Activated CD4-positive, alpha-beta T cell treated with anti-CD3 and anti-CD28 coated beads, Interleukin-2, amount 50 U/mL, for 16 hours (primary cell): Measurements from ENCODE around the gene SUSD3.
A peak's percentile ranks its signal among the peaks of the same experiment; 100 is the strongest.

ENCODE experiments used
- DNase-seq: peaks from one replicate; pipeline ENCODE4 v3.0.0-alpha.2; 2020

SUSD3 gene

DNA sequence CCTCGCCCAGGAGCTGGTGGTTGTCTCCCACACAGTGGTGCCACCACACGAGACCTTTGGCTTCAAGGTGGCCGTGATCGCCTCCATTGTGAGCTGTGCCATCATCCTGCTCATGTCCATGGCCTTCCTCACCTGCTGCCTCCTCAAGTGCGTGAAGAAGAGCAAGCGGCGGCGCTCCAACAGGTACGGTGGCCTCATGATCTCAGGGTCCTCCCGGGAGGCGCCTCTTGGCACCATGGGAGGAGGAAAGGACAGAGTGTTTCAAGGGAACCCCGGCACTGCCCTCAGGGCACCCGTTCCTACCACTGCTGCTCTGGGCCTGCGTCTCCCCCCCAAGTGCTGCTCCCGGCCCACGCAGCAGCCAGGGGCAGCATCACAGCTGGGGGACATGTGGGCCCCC is 19.3 kb downstream of the SUSD3 start:
- no peak for DNase-seq

DNA sequence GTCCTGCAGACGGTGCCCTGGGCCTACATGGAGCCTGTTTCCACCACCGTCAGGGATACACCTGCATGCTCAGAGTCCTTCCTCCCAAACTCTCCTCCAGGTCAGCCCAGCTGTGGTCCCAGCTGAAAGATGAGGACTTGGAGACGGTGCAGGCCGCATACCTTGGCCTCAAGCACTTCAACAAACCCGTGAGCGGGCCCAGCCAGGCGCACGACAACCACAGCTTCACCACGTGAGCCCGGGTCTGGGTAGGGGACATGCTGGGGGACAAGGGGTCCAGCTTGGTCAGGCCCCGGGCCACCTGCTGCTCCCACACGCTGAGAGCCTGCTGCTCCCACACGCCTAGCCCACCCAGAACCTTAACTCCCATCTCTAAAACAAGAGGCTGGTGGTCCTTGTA is 20.9 kb downstream of the SUSD3 start:
- no peak for DNase-seq

DNA sequence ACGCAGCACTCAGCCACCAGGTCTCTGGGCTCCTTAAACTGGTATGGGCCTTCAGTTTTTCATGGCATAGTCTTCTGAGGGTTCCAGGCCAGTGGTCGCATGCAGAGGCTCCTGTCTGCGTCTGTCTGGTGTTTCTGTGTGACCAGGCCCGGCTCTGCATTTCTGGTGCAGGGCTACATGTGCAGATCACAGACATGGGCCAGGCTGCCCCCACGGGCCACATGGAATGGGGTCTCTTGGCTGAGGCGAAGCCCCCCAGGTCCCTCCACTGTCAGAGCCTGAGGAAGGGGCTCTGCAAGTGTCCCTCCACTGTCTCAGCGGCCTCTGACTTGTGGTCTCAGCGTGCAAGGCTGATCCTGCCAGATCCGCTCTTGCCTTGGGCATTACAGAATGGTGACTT is 21.9 kb downstream of the SUSD3 start:
- no peak for DNase-seq

DNA sequence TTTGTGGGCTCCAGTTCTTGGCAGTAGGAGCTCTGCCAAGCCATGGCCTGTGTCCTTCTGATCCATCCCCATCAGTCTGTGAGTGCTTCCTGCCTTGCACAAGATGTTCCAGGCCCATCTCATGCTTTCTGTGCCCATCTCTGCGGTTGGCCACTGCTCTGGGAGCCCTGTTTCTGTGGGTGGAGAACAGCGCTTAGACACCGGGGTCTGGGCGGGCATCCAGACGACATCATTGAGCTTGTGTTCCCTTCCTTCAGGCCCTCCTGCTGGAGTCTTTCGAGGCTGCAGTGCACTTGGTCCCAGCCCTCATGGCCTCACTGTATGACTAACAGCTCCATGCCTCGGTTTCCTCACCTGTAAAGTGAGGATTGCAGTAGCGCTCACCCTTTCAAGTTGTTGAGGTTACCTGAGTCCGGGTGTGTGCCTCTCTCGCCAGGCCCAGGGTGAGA is 22.6 kb downstream of the SUSD3 start:
- no peak for DNase-seq

DNA sequence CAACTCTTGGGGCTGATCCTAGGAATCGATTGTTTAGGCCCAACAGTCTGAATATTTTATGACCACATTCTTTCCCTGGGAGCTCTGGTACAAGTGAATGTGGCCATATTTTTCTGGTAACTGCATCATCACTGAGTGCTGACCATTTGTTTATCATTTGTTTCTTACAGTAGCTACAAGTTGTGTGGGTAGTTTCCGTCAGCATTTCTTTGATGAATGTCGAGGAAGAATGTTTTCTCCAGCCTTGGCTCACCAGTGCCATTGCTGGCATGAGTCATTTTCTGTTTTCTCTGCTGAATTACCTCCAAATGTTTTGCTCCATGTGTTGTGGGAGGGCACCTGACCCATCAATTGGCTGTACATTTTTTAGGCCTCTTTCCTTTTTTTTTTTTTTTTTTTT is 23.4 kb downstream of the SUSD3 start:
- no peak for DNase-seq

DNA sequence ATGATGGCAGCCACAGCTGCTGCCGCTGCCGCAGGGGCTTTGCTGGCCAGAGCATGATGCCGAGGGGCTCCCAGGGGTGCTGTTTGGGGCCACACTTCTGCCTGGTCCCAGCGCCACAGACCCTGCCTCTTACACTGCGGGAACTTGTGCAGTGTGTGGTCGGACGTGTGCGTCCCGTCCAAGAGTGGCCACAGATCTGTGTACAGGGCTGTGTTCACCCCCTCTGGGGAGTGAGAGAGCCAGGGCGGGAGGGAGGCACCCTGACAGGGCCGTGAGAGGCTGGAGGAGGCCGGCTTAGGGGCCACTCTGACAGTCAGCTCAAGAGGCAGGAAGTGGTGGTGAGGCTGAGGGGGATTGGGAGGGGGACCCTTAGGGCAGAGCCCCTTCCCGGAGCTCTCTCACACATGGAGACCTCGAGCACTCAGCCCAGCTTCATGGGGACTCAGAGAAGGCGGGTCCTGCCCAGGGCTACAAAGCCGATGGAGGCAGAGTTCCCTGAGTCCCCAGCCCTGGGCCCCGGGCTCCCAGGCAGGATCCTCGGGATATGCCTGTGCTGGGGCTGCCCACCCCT is 24.4 kb downstream of the SUSD3 start:
- DNase-seq: no peak

DNA sequence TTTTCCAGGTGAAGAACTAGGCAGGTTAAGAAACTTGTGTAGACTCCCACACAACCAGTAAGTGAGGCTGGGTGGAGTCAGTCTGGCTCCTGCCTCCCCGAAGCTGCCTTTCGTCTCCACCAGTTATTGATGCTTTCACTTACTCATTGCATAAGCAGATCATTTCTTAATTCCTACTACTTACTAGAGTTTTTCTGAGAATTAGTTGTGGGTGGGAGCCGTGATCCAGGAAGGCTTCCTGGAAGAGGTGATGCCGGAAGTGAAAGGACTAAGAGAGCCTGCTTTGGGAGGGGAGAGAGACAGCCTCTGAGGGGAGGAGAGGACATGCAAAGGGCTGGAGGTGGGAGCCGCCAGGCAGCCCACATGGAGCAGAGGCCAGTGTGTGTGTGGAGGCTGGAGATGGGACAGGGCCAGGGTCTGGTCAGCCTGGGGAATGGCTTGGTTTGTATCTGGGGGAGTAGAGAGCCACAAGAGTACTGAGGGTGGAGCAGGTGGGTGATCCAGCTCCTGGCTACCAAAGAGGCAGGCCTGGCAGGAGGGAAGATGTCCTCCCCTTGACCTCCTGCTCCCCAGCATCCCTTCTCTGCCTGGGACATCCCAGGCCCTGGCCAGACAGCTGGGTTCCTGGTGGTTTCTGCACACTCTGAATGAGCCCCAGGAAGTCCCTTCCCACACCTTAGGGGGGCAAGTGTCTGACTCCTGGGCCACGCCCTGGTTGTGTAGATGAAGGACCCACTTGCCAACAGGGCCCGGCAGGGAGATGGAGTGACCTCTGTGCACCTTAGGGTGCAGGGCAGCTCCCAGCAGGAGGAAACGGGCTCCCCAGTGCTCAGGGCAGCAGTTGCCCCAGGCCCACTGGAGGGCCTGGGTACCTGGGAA is 25.3 kb downstream of the SUSD3 start:
- DNase-seq: peak; percentile 76

DNA sequence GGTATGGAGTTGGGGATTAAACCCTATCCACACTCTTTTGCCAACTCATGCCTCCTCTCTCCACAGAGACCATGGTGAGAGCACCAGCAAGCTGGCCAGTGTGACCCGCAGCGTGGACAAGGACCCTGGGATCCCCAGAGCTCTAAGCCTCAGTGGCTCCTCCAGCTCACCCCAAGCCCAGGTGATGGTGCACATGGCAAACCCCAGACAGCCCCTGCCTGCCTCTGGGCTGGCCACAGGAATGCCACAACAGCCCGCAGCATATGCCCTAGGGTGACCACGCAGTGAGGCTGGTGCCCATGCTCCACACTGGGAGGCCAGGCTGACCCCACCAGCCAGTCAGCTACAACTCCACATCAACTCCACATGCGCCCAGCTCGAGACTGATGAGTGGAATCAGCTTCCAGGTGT is 26.0 kb downstream of the SUSD3 start:
- DNase-seq: no peak

DNA sequence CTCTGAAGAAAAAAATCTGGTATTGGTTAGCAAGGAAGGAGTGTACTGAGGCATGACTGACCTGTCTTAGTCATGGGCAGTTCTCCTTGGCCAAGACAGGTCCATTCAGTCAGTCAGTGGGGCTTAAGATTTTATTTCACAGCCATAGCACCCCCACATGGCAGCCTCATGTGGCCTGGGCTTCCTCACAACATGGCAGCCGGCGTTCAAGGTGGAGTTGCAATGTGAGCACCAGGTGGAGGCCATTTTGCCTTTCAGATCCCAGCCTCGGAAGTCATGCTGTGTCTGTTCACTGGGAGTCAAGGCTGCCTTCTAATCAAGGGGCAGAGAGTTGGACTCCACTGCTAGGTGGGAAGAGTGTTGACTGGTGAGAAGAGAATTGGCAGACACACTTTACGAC is 27.2 kb downstream of the SUSD3 start:
- DNase-seq: no peak

DNA sequence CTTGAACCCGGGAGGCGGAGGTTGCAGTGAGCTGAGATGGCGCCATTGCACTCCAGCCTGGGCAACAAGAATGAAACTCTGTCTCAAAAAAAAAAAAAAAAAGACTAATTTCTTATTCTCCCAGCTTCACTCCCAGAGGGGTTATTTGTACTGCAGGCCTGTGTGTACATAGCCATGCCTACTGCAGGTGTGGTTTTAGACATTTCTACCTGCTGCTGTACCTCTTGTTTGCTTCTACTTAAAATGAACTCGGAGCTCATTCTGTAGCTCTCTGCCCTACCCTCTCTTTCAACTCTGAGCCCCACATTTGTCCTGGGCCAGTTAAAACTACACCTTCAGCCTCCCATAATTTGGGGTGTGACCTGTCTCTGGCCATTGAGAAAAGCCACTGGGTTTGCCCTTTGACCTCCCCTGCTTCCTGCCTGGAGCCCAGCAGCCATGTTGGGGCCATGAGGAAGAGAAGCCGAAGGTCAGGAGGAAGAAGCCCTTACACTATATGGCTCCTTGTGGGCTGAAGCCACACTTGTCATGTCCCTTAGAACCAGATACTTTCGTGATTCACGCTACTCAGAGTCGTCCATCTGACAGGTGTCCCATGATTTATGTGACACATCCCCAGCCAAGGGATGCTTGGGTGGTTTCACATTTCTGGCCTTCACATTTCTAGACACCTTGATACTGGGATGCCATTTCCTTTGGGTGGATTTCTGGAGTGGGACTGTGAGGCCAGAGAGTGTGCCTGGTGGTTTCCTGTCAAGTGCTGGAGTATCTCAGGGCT is 28.1 kb downstream of the SUSD3 start:
- no peak for DNase-seq

DNA sequence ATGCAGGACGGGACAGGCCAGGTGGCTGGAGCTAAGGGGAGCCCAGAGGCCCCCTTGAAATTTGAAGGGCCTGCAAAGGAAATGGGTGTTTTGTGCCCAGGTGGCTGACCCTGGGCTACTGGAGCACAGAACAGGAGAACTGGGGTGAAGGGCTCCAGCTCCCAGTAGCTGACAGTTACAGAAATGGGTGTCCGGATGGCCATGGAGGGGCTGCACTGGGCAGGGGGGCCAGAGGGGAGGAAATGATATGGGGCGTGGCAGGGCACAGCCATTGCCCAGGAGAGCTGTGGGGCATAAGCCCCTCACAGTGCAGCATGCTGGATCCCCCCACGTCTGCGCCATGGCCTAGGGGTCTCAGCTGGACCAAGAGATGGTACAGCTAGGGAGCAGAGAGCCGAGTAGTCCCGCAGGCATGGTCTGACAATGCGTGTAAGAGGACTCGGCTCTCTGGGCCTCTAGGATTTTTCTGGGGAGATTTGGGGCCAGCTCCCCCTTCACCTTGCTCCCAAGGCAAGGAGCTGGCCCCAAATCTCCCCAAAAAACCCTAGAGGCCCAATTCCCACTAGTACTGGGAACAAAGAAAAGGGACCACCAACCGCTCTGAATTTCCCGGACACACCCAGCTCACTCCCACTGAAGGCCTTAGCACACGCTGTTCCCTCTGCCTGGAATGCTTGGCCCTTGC is 29.6 kb downstream of the SUSD3 start:
- DNase-seq: no peak

DNA sequence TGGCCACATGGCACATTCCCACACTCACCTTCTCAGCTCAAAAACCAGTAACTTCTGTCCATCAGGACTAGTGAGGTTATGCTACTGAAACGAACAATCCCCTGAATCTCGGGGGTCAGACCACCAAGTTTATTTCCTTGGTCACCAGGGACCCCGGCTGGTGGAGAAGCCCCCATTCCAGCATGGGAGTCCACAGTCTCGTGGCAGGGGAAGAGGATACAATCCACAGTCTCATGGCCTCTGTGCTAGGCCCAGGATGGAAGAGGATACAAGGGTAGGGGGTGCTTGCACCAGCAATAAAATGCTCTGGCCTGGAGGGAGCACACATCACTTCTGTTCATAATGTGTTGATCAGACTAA is 30.1 kb downstream of the SUSD3 start:
- no peak for DNase-seq

DNA sequence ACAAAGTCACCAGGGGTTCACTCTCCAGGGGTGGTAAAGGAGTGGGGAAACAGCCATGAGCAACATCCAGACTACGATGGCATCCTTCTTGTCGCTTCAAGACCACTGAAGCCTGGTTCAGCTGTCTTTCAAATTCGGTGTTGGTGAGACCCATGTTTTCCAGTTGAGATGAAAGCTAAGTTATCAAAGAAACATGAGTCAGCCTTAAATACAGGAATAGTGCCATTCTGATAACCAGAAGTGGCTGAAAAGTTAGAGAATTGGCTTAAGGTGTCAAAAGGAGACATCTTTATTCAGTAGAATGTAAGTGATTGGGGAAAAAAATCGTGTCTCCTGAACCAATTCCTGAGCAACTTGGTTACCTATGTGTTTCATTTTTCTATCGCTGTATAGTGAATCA is 30.5 kb downstream of the SUSD3 start:
- DNase-seq: no peak

DNA sequence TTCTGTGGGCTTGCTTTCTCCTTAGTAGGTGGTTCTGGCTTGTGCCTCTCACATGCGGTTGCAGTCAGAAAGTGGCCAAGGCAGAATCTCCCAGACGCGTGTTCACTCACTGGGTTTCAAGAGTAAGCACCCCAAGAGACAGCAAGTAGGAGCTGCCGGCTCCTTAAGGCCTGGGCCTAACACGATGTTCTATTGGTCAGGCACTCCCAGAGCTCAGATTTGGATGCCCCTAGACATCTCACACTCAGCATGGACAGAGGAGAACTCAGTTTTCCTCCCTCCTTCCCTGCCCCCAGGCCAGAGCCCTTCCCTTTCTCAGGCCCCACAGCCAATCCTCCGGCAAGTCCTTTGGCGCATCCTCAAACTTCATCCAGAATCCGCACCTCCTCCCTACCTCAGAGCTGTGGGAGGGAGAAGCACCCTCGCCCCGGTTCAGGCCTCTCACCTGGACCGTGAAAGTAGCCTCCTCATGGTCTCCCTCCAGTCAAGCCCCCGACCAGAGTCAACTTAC is 31.0 kb downstream of the SUSD3 start:
- DNase-seq: no peak

DNA sequence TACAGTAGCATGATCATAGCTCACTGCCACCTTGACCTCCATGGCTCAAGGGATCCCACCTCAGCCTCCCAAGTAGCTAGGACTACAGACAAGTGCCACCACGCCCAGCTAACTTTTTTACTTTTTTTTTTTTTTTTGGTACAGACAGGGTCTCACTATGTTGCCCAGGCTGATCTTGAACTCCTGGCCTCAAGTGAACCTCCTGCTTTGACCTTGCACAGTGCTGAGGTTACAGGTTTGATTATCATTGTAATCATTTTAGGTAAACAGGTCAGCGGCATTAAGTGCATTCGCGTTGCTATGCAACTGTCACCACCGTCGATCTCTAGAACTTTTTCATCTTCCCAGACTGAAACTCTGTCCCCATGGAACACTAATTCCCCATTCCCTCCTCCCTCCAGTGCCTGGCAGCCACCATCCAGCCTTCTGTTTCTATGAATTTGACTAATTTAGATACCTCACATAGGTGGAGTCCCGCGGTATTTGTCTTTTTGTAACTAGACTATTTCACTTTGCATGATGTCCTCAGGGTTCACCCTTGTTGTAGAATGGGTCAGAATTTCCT is 31.7 kb downstream of the SUSD3 start:
- DNase-seq: no peak

DNA sequence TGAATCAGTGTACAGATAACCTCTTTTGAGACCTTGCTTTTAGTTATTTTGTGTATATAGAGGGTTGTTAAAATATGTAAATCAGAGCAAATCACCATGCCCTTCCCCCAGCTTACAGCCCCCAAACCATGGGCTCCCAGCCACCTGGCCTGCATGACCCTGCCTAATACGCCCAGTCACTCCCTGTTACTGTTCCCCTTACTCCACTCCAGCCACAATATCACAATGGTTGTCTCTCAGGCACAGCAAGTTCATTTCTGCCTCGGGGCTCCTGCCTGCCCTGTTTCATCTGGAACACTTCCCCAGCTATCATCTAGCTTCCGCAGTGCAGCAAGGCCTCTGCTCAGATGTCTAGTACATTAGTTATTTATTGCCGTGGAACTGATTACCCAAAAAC is 32.6 kb downstream of the SUSD3 start:
- no peak for DNase-seq

DNA sequence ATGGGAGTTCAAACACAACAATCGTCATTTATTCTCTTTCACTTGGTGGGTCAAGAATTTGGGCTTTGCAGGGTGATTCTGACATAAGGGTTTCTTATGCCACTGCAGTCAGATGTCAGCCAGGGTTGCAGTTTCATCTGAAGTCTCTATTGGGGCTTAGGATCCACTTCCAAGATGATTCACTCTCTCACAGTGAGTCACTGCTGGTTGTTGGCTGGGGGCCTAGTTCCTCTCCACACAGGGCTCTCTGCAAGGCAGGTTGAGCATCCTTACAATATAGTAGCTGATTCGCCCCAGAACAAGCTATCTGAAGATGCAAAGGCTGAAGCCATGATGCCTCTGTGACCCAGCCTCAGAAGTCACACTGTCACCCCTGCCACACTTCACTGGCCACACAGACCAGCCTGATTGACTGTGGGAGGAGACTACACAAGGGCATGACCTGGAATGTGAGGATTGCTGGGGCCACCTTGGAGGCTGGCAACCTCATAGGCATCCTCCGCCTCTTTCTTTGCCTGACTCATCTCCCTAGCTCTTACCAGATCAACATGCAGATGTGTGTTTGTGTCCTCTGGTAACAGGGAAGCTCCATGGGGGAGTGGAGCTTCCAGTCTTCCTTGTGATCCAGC is 33.1 kb downstream of the SUSD3 start:
- DNase-seq: peak; percentile 89

DNA sequence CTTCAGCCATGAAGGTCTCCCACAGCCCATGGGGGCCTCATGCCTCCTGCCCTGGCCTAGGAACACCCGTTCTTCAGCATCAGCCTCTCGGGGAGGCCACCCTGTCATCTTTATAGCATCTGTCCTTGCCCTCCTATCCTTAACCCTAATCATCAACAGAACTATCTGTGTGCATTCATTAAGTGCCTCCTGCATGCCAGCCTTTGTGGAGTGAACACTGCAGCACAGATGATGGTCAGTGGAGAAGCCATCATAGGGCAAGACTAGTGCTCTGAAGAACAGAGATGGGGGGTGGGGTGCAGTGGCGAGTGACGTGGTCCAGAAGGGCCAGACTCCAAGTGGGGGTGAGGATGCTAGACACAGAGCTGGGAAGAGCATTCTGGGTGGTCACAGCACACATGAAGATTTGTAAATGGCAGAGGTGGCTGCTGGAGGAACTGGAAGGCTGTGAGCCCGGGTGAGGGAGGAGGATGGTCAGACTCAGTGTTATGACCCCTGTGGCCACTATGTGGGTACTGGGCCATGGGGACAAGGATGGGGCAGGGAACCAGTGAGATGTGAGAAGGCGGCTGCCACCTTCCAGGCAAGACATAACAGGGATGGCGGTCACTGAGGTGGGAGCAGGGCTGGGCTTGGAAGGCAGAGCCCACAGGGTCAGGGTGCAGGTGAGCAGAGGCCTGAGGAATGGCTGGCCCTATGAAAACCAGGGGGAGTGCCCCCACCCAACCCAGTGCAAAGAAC is 33.9 kb downstream of the SUSD3 start:
- no peak for DNase-seq

DNA sequence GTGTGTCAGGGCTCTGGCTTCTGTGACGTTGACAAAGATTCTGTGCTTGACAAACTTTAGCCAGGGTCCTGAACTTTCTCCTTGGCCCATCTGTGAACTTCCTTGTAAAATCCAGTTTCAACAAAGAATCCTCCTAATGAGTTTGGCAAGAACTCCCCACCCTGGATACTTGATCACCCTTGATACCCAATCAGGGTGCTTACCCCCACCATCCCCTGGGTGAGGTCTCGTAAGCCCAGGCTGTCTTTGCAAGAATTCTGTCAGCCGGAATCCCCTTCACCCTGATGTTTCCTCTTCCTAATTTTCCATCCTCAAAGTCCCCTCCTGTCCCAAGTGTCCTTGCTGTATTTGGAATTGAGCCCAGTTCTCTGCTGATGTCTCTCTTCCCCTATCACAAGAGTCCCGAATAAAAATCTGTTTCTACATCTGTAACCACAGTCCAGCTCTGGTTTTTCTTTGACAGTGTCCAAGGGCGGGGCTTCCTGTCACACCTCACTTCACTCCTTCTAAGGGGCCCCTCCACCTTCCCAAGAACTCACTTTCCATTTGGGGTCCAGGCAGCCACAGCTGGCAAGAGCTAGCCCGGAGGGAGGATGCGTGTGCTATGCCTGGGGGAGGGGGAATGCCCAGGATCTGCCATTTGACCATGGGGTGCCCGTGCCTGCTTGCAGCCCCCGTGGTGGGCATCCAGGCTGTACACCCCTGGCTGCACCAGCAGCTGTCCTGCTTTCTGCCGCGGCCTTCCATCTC is 34.8 kb downstream of the SUSD3 start:
- peak; percentile 52 for DNase-seq

DNA sequence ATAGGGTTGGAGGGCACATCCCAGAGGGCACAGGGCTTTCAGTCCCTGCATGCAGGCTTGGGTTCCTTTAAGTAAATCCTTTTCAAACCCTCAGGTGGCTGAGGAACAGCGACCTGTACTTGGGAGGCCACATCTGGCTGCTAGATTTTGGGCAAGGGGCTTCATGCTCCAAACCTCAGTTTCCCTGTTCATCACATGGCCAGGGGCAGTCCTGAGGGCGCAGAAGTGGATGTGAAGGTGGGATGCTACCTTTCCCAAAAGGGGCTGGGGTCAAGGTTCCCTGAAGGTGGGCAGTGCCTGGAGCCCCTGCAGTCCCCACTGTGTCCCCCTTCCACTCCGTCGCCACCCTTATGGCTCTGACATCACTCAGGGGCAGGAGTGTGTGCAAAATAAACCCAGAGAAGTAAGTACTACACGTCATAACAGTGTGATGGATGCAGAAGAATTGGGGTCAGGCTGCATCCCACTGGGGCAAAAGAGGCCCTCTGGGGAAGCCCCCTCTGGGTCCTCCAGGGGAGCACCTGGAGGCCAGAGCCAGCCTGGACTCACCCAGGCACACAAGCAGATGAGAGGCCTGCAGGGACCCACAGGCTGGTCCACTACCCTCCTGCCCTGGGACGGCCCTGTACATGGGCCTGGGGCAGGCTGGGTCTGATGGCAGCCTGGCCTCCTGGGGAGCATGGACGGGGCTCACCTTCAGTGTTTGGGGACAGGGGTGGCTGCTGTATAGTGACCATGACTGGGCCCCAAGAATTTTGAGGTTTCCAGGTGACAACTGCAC is 35.6 kb downstream of the SUSD3 start:
- no peak for DNase-seq
